RPMI7951 (cell line): ENCODE data around the gene AGO3. TPM values are rescaled to one million over a fixed set of nuclear protein-coding genes. Genes with fewer than 3 reads are reported as not detected.
A peak's percentile ranks its signal among the peaks of the same experiment; 100 is the strongest.
"Not testable (repeated sequence)": the region's sequence is repeated elsewhere in the genome, so short reads cannot be mapped to it uniquely, and the experiment has no call there.

Experiments
- DNase-seq: peaks from one replicate; pipeline ENCODE4 v3.0.0-alpha.2; 2012; ENCODE audit warnings: low read depth
- total RNA-seq: library from RNA; depleted of rRNA; stranded (reverse); fragments of >200 nt; shearing (Covaris generic); gene quantifications from 2 replicates; pipeline ENCODE4 v1.2.3, GENCODE V29; 2014; rRNA removed

AGO3 gene
- total RNA-seq, result 10.4 and 13.9 TPM in 2 replicates

DNA sequence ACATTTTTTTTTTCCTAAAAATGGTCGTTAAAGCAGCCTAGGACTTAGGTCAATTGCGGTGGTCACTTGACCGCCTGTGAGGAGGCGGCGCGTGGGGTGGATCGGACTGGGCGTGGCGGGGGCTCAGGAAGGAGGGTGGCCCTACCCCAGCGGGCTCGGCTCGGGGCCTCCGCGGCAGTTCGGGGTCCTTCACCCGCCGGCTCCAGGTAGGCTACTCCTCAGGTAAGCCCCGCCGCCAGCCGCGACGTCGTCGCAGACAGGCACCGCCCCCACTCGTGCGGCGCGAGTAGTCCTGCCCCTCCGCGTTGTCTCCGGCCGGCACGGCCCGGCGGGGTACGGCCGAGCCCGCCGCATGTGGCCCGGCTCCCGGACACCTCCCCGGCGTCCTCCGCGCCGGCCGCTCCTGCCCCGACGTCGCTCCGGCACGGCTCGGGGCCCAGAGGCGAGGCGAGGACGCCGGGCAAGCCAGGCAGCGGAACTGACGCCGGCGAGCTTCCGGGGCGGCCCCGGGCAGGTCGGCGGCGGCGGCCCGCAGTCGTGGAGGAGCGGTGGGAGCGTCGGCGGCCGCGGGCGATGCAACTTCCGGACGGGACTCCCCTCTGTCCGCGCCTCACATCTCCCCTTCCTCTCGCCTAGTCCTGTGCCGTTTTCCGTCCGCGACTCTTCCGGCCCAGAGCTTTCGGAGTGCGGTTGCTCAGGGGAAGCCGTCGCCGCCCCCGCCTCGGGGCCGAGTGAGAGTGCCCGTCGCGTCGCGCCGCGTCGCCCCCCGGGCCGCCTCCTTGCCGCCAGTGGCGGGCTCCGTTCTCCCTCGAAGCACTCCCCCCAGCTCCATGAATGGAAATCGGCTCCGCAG, at the start of gene AGO3:
AGO3 (plus strand) TSS at position 513 of the 853 bp plus-strand sequence; CDS start at position 835, 322 bp downstream.
- peak; percentile 77 for DNase-seq

DNA sequence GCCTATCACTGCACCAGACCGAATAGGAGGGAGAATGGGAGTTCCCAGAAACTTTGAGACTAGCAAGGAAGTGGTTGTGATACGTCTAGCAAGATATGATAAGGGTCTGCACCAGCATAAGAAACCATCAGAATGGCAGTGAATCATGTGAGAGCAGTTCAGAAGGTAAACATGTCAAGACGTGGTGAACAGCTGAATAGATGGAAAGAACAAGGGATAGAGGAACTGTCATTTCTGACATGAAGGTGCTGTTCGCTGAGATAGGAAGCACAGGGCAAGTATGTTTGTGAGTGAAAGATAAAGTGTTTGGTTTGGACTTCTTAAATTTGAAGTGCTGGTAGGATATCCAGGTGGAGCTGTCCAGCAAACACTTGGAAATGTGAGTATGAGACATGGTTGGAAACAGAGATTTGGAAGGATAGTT, 49.0 kb upstream of the AGO3 start:
- DNase-seq, result no peak

DNA sequence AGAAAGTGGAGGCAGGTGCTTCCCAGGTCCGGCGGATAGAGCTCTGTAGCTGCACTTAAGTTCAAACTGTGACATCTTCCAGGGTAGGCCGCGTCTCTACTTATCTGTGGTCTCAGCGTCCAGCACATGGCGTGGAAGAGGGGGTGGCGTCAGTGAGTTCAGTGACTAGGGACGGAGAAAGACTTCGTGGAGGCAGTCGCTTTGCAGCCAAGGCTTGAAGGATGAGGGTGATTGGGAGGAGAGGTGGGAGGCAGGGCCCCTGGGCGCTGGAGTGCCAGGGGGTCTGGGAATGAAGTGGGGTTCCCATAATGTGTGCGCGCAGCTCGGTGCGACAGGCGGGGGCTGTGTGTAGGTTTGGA, 48.3 kb upstream of the AGO3 start:
- DNase-seq, result no peak

DNA sequence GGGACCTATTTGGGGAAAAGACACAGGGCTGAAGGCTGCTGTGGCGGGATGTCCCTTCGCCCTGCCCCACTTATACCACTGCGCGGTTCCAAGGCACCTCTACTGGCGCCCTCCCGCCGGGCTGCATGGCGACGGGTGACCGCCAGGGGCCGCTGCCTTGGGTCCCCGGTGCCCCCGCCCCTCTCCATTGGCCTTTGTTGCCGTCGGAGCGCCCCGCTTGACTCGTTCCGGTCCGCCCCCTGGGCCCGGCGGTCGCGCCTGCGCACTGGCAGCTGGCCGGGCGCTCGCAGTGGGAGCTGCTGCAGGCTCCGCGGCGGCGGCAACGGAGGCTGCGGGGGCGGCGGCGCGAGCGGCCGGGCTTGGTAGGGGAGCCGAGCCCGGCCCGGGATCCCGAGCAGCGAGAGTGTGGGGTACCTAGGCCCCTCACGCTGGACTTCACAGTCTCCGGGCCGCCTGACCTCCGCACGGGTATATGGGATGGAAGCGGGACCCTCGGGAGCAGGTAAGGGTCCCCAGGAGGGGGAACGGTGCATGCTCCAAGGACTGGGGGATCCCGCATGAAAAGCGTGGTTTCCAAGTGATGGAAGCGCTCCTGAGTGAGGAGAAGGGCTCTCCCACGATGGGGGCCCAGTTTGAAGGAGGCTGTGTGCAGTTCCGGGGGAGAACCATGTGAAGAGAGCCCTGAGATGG, 47.8 kb upstream of the AGO3 start, which contains the start of gene AGO1:
AGO1 (plus strand) TSS at position 265 of the 690 bp plus-strand sequence; CDS start at position 478, 213 bp downstream.
- DNase-seq, result peak; percentile 90

DNA sequence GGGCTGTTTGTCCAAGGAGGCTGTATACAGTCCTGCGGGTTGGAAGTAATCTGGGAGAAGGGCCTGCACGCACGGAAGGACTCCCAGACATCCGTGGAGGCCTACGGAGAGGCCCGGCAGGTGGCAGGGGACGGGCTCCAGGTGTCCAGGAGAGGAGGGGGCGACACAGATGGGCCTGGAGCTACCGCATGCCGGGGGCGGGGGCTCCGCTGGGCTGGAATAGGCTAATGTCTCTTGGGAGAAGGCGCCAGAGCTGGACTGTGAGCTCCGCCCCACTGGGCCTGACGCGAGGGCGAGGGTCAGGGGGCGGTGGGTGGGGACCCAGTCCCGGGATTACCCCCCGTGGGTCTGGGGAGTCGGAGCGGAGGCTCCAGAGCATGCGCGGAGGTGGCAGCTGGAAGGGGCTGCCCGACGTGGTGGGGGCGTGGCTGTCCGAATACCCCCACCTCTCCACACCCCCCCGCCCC, 47.2 kb upstream of the AGO3 start:
- peak; percentile 18 for DNase-seq

DNA sequence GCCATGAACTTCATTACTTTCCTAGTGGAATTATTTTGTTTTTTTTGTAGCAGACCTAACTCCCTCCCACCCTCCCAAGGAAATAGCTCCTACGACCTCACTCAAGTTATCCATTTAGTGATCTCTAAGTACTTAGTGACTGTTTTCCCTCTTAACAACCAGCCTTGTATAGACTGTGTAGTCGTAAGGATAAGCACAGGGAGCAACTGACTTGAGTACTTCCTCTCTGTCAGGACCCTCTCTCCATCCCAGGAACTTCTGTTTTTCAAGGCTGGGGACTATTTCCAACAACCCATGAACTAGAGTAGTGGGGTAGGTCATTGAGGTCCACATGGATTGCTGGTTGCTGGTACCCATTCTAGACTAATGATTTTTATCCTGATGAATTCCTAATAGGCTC, 46.0 kb upstream of the AGO3 start:
- DNase-seq, result no peak

DNA sequence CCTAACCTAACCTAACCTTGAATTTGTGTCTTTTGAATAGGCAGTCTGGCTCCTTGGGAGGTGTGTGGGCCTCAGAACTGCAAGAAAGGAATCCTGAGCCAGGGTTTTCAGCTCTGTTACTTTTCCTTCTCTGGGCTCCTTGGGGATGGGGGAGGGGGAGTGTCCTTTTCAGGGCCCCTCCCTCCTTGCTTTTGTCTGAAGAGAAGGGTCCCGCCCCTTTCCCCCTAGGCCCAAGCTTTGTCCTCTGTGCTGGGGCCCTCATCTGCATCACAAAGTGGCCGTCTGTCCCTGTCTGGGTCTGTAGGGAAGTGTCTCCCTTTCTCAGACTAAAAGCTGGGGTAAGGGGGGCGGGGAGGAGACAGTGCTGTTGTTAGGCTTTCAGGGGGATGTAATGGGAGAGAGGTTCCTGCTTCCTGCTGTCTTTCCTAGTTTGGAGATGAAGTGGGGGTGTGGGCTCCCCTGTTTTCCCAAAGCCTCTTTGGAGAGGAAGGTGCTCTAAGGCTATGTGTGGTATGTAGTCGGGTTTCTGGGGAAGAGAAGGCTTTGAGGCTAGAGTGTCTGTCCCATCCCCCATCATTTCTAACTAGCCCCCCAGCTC, 44.8 kb upstream of the AGO3 start:
- DNase-seq, result no peak

DNA sequence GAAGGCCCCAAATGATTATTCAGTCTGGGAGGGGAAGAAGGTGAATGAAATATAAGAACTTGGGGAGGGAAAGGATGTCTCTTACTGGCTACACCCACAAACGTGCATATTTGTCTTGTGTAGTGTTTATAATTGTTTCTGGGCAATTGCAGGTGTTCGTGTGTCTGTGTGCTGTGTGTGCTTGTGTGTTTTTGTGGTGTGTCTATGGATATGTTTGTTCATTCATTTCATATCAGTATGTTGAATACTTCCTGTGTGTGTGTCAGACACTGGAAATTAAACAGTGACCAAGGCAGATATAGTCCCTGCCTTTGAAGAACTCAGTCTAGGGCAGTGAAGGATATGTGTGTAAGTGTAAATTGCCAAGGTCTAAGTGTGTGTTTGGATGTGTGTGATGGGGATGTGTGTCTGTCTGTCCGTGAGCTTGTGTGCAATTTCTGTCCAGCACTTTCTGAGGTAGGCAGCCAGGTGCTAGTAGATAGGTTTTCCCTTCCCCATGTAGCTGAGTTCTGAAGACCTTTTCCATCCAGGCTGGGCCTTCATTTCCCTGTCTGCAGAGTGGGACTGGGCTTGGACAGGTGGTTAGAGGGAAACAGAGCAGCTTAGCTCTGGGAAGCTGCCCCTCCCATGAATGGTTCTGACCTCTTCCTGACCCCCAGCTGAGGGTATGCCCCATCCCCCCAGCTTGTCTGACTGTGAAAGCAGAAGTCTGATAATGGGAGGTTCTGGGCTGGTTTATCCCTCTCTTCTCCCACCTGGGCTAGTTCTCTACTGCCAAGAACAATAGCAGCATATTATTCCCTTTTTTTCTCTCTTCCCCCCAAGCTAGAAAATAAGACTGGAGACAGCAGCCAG, 44.1 kb upstream of the AGO3 start:
- DNase-seq, result no peak

DNA sequence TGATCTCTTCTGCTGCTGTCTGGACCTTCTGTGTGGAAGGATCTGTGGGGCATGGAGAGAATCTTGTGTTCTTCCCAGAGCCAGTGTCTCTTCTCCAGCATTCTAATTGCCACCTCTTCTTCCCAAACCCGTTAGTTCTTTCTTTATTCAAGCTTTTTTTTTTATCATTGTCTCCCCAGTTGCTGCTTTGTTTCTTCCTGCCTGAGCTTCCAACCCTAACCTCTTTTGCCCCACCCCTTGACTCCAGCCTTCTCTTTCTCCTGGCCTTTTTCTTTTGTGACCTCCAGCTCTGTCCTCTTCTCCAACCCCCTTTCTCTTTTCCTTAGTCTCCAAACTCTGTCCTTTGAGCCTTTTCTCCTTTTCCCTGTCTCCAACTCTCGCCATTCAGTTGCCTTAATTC, 43.4 kb upstream of the AGO3 start:
- DNase-seq, result no peak

DNA sequence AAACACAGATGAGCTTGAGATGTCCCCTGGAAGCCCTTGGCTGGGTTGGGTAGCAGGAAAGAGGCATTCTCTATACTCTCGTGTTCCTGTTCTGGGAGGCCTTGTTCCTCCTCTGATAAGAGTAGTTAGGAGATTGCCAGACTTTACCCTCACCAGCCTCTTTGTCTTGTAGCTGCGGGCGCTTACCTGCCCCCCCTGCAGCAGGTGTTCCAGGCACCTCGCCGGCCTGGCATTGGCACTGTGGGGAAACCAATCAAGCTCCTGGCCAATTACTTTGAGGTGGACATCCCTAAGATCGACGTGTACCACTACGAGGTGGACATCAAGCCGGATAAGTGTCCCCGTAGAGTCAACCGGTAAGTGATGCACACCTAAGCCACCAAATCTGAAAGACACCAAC, 42.6 kb upstream of the AGO3 start:
- no peak for DNase-seq

DNA sequence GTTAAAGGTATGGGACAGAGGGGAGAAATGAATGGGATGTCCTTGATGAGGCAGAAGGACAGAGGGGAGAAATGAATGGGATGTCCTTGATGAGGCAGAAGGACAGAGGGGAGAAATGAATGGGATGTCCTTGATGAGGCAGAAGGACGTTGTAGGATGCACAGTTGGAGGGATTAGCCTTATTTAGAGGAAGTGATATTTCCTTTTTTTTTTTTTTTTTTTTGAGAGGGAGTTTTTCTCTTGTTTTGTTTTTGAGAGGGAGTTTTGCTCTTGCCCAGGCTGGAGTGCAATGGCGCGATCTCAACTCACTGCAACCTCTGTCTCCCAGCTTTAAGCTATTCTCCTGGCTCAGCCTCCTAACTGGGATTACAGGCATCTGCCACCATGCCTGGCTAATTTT, 41.9 kb upstream of the AGO3 start:
- DNase-seq, result not testable (repeated sequence)

DNA sequence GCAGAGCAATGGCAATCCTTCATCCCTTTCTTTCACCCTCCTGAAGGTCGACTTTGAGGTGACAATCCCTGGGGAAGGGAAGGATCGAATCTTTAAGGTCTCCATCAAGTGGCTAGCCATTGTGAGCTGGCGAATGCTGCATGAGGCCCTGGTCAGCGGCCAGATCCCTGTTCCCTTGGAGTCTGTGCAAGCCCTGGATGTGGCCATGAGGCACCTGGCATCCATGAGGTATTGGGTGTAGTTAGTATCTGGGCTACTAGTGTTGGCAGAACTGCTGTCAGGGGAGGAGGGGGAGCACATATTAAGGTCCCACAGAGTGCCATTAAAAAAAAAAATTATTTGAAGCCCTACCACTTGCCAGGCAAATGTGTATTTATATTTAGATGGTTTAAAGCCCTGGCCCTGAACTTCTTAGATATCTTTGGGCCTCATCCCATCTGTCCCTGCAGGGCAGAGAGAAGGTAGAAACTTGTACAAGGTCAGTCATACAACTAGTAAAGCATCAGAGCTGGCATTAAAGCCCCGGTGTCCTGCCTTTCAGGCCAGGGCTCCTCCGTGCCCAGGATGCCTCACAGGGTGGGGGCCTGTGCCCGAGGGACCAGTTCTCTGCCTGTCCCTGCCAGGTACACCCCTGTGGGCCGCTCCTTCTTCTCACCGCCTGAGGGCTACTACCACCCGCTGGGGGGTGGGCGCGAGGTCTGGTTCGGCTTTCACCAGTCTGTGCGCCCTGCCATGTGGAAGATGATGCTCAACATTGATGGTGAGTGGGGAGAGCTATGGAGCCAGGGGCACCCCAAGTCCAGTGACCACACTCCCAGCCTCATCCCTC, 37.6 kb upstream of the AGO3 start:
- DNase-seq, result no peak

DNA sequence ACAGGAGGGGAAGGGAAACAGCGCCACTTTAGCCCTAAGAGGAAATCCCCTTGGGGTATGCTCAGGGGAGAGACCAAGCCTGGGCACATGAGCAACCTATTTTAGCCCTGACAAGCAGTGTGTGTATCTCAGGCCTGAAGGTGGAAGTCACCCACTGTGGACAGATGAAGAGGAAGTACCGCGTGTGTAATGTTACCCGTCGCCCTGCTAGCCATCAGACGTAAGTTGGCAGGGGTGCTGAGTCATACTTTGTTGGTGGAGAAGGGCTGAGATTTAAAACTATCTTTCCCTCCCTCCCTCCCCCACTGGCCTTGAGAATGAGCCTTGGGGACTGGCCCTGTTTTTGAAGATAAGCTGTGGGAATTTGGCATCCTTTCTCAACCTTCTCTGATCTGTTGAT, 36.7 kb upstream of the AGO3 start:
- peak; percentile 74 for DNase-seq

DNA sequence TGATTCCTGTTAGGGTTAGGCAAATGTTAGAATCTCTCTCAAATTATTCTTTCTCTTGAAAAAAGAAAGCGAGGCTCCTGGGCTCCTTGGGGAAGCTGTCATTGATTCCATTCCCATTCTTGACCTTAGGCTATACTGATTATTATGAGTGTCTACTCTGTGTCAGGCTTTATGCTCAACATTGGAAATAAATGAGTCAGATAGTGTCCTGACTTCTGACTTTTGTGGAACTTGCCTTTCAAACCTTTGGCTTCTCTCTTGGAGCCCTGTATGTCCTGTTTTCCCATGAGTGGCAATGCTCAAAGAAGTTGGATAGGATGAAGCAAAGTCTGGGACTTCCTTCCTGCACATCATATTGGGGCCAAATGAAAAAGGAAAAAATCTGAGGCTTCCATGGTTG, 36.2 kb upstream of the AGO3 start:
- no peak for DNase-seq

DNA sequence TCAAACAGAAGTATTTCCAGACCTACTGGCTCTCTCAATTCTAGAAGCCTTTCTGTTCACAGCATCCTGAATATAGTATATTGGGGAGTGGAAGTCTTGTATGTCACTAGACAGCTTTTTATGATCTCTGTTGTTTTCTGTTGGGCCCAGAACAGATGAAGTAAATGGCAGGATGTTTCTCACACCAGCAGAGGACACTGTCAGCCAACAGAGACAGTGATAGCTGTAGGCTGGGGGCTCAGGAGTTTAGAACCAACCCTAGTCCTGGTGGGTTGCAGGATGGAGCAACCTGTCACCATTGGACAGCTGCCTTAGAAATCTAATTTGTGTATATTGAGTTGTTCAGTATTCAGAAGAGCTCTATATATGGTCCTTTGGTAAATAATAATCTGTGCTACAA, 31.0 kb upstream of the AGO3 start:
- DNase-seq, result no peak

DNA sequence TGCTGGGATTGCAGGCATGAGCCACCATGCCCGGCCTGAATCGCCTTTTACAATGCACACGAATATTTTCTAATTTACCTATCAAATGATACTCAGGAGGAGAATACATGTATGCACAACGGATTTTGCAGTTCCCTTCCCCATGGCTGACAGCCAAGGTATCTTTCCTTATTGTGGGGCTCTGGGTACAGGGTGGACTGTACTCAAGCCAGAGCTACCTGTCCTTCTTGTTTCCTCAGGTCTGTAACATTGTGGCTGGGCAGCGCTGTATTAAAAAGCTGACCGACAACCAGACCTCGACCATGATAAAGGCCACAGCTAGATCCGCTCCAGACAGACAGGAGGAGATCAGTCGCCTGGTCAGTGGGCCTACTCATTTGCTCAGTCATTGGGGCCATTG, 29.7 kb upstream of the AGO3 start:
- no peak for DNase-seq

DNA sequence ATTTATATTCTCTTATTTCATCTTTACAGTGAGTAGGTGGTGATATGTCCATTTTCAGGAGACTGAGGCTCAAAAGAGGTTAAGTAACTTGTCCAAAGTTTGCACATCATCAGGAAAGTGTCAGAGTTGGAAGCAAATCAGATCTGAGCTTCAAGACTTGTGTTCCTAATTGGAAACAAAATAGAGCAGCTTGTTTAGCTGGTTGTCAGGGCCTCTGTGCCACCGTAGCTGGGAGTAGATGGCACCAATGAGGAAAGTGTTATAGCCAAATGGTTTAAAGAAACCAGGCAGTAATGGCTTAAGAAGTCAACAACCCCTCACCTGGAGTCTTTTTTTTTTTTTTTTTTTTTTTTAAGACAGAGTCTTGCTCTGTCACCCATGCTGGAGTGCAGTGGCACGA, 28.2 kb upstream of the AGO3 start:
- DNase-seq, result no peak

DNA sequence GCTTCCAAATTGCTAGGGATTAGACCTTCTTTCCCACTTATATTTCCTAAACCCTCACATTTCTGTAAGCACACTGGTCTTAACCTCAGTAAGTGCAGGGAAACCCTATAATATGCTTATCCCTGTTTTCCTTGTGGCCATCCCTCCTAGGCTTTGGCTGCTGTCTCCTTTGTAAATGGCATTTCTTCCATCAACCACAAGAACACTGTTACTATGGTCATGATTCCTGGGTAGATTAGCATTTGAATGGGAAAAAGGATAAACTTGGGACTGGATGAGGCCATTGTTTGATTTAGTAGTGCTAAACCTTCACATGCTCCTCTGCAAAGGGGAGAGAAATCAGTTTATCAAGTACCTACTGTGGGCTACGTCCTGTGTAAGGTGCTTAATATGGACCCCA, 16.2 kb upstream of the AGO3 start:
- no peak for DNase-seq

DNA sequence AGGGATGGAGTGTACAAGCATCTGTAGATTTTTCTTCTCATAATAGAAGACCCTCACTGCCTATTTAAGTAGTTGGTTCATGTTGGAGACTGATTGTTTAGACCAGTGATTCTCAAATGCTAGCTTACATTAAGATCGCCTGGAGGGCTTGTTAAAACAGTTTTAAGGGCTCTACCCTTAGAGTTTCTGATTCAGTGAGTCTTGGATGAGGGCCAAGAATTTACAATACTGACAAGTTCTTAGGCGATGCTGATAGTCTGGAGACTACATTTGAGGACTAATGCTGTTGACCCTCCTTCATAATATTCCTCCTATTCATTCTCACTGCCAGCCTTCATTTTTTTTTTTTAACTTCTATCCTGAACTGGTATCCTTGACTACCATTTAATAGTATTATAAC, 15.2 kb upstream of the AGO3 start:
- DNase-seq, result no peak

DNA sequence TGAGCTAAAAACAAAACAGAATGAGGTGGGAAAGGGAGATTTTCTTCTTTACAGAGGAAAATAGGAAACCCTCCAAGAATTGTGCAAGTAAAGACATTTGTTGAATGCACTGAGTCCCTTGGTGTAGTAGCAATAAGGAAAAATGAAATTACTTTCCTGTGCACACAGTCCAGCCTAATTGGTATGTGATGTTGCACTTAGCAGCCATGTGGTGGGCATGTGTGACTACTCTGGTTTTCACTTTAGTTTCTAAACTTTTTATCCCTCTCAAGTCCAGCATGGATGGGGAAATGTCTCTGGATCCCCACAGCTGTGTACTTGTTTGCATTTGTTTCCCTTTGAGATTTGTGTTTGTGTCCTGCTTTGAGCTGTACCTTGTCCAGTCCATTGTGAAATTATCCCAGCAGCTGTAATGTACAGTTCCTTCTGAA, 7.1 kb upstream of the AGO3 start:
- no peak for DNase-seq

DNA sequence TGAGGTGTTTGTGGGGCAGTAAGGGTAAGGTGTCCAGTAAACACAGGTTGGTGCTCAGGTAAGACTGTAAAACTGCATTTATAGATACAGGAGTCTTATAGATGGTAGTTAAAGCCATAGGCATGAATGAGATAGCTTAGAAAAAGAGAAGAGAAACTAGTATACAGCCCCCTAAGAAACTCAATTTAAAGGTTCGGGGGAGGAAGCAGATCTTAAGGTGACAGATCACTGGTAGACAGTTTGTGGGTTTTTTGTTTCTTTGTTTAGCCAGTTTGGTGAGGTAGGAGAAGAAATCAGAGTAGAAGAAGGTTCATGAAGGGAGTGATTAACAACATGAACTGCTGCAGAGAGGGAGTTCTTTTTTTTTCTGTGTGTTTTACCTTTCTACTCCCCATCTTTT, 6.1 kb upstream of the AGO3 start:
- no peak for DNase-seq
